Measurements from ENCODE around the gene ZNF175. TPM values are rescaled to one million over a fixed set of nuclear protein-coding genes. Genes with fewer than 3 reads are reported as not detected.

The ZNF175 gene
- total RNA-seq (10 to 100 TPM in 1 of 2 donors, 1 to 10 TPM in 1; 8.5 to 12.4 TPM), polyA plus RNA-seq (ENCODE audit: insufficient read length in 2 of 2) (10 to 100 TPM; 12.4 to 17.8 TPM)
- long read RNA-seq, donor 1, full-length matches to known transcripts, result 4 of 4 reads
- long read RNA-seq, donor 1, partial matches to known transcripts, result 0 of 4 reads
- long read RNA-seq, donor 1, other reads (novel, unspliced or antisense), result 0 of 4 reads
- long read RNA-seq, donor 2, full-length matches to known transcripts, result 1 of 1 reads
- long read RNA-seq, donor 2, partial matches to known transcripts, result 0 of 1 reads
- long read RNA-seq, donor 2, other reads (novel, unspliced or antisense), result 0 of 1 reads
- long read RNA-seq, donor 3, partial matches to known transcripts, result 0 of 1 reads
- long read RNA-seq, donor 3, other reads (novel, unspliced or antisense), result 0 of 1 reads
- long read RNA-seq, donor 4, full-length matches to known transcripts, result 2 of 2 reads
- long read RNA-seq, donor 4, partial matches to known transcripts, result 0 of 2 reads
- long read RNA-seq, donor 4, other reads (novel, unspliced or antisense), result 0 of 2 reads

DNA sequence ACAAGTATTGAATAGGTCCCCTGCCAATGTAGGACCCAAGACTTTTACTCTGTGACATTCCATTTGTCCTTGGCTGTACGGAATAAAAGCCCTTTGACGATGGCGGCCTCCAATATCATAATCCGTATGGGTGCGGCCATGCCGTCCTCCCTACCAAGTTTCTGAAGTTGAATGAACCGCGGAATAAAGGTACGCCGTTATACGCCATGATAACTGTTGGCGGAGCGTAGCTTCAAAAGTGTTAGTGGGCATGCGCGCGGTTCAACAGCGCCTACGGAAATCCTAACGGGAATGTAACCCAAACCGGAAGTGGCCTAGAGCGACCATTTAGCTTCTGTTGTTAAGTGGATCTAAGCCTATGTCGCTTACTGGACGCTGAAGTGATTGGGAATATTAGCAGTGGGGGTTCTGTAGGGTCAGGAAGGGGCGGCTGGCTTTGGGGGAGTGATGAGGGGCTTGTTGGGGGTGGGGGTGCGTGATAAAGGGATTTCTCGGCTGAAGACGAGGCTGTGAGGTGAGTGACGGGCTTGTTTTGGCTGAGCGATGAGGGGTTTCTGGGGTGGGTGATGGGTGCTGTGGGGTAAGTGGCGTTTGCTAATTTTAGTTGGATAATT is at the start of gene ZNF175:
TSS of gene ZNF175 (plus strand) at position 322 of the 614 bp plus-strand sequence. CDS start 2,047 bp downstream, outside the sequence.
- no peak within 1 kb of the TSS for H3K27ac ChIP-seq (ENCODE audit: low read depth, low read length)
- no peaks in the 10 kb centered on the region for H3K9me3 ChIP-seq (ENCODE audit: control insufficient read depth, insufficient read depth, low read length)
- H3K36me3 ChIP-seq (ENCODE audit: control insufficient read depth, insufficient read depth, low read length), result peaks cover 18% of the 10 kb centered on the region
- 0% methylated on average over 26 of the region's 30 CpGs for WGBS (ENCODE audit: insufficient coverage)
- H3K27me3 ChIP-seq (ENCODE audit: control insufficient read depth, insufficient read depth, low read length), result peaks cover 7% of the 10 kb centered on the region
- H3K4me1 ChIP-seq (ENCODE audit: control insufficient read depth, insufficient read depth, low read length), result peaks cover 5% of the 10 kb centered on the region
- DNase-seq (ENCODE audit: low read depth in 4 of 6, low spot score in 6 of 6), result peak; percentile 96 to 100 (median 98)
- peak within 1 kb of the TSS; percentile 64 for H3K4me3 ChIP-seq (ENCODE audit: low read depth, low read length)

DNA sequence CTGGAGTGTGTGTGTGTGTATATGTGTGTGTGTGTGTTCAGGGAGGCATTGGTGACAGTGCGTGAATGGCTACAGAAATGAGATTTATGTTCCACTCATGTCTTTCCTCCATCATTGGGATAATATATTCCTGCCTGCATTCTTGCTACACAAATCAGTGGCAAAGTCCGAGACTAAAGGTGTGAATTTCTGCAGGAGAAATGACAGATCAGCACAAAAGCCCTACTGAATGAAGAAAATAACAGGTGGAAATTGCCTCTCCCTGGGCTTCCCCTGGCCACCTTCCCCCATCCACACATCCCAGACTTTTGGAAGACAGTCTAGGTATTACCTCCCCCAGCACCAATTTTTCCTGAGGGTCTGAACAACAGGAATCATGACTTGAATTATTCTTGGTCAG is 49.7 kb upstream of the ZNF175 start:
- H3K9me3 ChIP-seq (ENCODE audit: control insufficient read depth, insufficient read depth, low read length), result no peaks in the 10 kb centered on the region
- no peak overlapping the region for H3K4me3 ChIP-seq (ENCODE audit: low read depth, low read length)
- WGBS (ENCODE audit: insufficient coverage), result no CpG with 5 or more reads among the region's 2 CpGs
- H3K4me1 ChIP-seq (ENCODE audit: control insufficient read depth, insufficient read depth, low read length), result no peaks in the 10 kb centered on the region
- no peaks in the 10 kb centered on the region for H3K36me3 ChIP-seq (ENCODE audit: control insufficient read depth, insufficient read depth, low read length)
- H3K27ac ChIP-seq (ENCODE audit: low read depth, low read length), result no peak overlapping the region
- H3K27me3 ChIP-seq (ENCODE audit: control insufficient read depth, insufficient read depth, low read length), result peaks cover 3% of the 10 kb centered on the region
- DNase-seq (ENCODE audit: low read depth in 4 of 6, low spot score in 6 of 6), result no peak

DNA sequence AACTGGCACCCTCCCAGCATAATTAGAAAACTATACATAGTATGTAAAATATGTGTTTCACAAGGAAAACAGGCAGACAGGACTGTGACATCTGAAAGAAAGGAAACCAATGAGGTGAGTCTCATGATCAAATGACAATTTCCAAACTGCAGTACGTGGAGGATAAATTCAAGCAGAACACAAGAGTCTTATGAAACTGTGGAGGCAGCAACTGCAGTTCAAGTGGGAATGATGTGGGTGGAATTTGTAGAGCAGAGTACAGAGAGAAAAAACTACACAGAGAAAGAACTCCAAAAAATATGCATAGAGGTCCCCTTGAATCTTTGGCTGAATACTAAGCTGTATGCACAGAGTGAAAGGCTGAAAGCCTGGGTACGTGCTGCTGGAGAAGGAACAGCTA is 49.3 kb upstream of the ZNF175 start:
- Histone ChIP-seq H3K4me1 (ENCODE audit: control insufficient read depth, insufficient read depth, low read length) (no peaks in the 10 kb centered on the region), H3K4me3 (ENCODE audit: low read depth, low read length) (no peak overlapping the region), H3K27me3 (ENCODE audit: control insufficient read depth, insufficient read depth, low read length) (peaks cover 3% of the 10 kb centered on the region), H3K9me3 (ENCODE audit: control insufficient read depth, insufficient read depth, low read length) (no peaks in the 10 kb centered on the region), H3K27ac (ENCODE audit: low read depth, low read length) (no peak overlapping the region), H3K36me3 (ENCODE audit: control insufficient read depth, insufficient read depth, low read length) (no peaks in the 10 kb centered on the region)
- no peak for DNase-seq (ENCODE audit: low read depth in 4 of 6, low spot score in 6 of 6)
- no CpG with 5 or more reads among the region's 2 CpGs for WGBS (ENCODE audit: insufficient coverage)

DNA sequence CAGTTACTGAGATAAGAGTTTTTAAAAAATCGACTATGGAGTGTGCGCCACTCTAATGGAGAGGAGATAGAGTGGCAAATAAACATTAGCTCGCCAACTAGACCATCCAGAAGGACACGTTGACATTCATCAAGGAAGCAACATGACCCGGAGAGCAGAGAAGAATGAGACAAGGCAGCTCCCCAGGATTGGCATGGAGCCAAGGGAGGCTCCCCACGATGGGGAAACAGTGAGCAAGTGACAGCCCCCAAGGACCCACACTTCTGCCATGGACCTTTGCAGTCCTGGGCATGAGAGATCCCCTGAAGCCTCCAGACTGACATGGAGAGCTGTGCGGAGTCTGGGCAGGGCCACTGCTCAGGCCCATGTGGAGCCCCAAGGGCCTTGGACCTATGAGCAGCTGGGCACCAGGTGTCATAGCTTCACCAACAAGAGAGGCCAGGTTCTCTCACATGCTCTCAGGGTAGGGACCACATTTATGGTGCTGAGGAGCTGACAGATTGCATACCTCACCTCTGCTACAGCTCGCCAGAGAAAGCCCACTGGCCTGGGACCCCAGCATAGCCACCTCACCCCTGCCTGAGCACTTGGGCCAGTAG is 46.3 kb upstream of the ZNF175 start:
- H3K27ac ChIP-seq (ENCODE audit: low read depth, low read length), result no peak overlapping the region
- H3K36me3 ChIP-seq (ENCODE audit: control insufficient read depth, insufficient read depth, low read length), result no peaks in the 10 kb centered on the region
- no peak overlapping the region for H3K4me3 ChIP-seq (ENCODE audit: low read depth, low read length)
- 69% methylated on average over 6 of the region's 8 CpGs for WGBS (ENCODE audit: insufficient coverage)
- H3K4me1 ChIP-seq (ENCODE audit: control insufficient read depth, insufficient read depth, low read length), result no peaks in the 10 kb centered on the region
- DNase-seq (ENCODE audit: low read depth in 4 of 6, low spot score in 6 of 6), result no peak
- peaks cover 7% of the 10 kb centered on the region for H3K27me3 ChIP-seq (ENCODE audit: control insufficient read depth, insufficient read depth, low read length)
- H3K9me3 ChIP-seq (ENCODE audit: control insufficient read depth, insufficient read depth, low read length), result no peaks in the 10 kb centered on the region

DNA sequence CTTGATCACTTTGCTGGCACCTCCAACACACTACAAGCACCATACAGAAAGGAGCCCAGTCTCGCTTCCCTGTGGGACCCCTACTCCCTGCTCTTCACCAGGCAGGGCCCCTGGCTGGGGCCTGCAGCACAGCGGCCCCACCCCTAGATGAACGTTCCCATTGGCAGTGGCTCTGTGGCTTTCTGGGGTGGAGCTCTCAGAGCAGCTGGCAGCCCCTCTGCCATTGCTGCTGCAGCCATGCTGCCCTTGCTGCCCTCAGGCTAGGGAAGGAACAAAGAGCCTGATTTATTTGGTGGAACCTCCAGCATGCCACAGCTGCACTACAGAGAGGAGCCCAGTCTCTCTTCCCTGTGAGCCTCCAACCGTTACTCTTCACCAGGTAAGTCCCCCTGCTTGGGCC is 45.4 kb upstream of the ZNF175 start:
- peaks cover 12% of the 10 kb centered on the region for H3K27me3 ChIP-seq (ENCODE audit: control insufficient read depth, insufficient read depth, low read length)
- no peaks in the 10 kb centered on the region for H3K4me1 ChIP-seq (ENCODE audit: control insufficient read depth, insufficient read depth, low read length)
- WGBS (ENCODE audit: insufficient coverage), result 63% methylated on average over 4 of the region's 4 CpGs
- DNase-seq (ENCODE audit: low read depth in 4 of 6, low spot score in 6 of 6), result no peak
- H3K27ac ChIP-seq (ENCODE audit: low read depth, low read length), result no peak overlapping the region
- no peak overlapping the region for H3K4me3 ChIP-seq (ENCODE audit: low read depth, low read length)
- no peaks in the 10 kb centered on the region for H3K36me3 ChIP-seq (ENCODE audit: control insufficient read depth, insufficient read depth, low read length)
- H3K9me3 ChIP-seq (ENCODE audit: control insufficient read depth, insufficient read depth, low read length), result no peaks in the 10 kb centered on the region

DNA sequence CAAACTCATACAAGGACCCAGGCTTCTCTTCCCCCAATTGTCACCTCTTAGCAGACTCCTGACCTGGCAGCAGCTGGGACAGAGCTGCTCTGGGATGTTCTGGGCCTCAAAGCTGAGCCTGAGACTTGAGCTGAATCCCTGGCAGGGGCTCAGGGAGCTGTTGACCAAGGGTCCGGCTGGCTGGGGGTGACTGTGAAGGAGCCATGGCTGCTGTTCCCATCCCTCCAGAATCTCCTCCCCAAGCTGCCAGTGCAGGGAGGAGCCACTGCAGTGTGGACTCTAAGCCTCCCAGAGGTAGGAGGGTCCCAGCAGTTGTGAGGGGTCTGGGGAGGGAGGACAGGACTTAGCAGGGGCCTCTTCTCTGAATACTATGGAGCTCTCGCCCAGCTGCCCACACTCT is 41.8 kb upstream of the ZNF175 start:
- WGBS (ENCODE audit: insufficient coverage), result 50% methylated on average over 1 of the region's 2 CpGs
- no peaks in the 10 kb centered on the region for H3K9me3 ChIP-seq (ENCODE audit: control insufficient read depth, insufficient read depth, low read length)
- no peak overlapping the region for H3K27ac ChIP-seq (ENCODE audit: low read depth, low read length)
- no peak for DNase-seq (ENCODE audit: low read depth in 4 of 6, low spot score in 6 of 6)
- no peak overlapping the region for H3K4me3 ChIP-seq (ENCODE audit: low read depth, low read length)
- H3K27me3 ChIP-seq (ENCODE audit: control insufficient read depth, insufficient read depth, low read length), result peaks cover 23% of the 10 kb centered on the region
- no peaks in the 10 kb centered on the region for H3K36me3 ChIP-seq (ENCODE audit: control insufficient read depth, insufficient read depth, low read length)
- H3K4me1 ChIP-seq (ENCODE audit: control insufficient read depth, insufficient read depth, low read length), result no peaks in the 10 kb centered on the region

DNA sequence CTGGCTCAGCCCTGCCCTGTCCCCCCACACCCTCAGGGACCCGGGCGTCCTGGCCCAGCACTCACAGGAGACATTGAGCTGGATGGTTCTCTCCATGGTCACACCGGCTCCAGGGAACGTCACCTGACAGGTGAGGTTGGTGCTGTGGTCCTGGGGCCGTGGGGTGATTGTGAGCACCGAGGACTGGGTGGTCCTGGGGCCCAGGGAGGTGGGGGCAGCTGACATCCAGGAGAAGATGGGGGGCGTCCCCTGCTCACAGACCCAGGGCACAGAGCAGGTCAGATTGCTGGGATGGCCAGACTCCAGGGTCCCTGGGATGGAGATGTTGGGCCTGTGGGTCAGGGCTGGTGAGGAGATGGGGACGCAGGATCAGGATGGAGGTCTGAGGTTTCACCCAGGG is 40.5 kb upstream of the ZNF175 start:
- peaks cover 23% of the 10 kb centered on the region for H3K27me3 ChIP-seq (ENCODE audit: control insufficient read depth, insufficient read depth, low read length)
- no peak overlapping the region for H3K4me3 ChIP-seq (ENCODE audit: low read depth, low read length)
- 82% methylated on average over 6 of the region's 8 CpGs for WGBS (ENCODE audit: insufficient coverage)
- H3K27ac ChIP-seq (ENCODE audit: low read depth, low read length), result no peak overlapping the region
- no peaks in the 10 kb centered on the region for H3K4me1 ChIP-seq (ENCODE audit: control insufficient read depth, insufficient read depth, low read length)
- no peaks in the 10 kb centered on the region for H3K9me3 ChIP-seq (ENCODE audit: control insufficient read depth, insufficient read depth, low read length)
- DNase-seq (ENCODE audit: low read depth in 4 of 6, low spot score in 6 of 6), result no peak
- no peaks in the 10 kb centered on the region for H3K36me3 ChIP-seq (ENCODE audit: control insufficient read depth, insufficient read depth, low read length)

DNA sequence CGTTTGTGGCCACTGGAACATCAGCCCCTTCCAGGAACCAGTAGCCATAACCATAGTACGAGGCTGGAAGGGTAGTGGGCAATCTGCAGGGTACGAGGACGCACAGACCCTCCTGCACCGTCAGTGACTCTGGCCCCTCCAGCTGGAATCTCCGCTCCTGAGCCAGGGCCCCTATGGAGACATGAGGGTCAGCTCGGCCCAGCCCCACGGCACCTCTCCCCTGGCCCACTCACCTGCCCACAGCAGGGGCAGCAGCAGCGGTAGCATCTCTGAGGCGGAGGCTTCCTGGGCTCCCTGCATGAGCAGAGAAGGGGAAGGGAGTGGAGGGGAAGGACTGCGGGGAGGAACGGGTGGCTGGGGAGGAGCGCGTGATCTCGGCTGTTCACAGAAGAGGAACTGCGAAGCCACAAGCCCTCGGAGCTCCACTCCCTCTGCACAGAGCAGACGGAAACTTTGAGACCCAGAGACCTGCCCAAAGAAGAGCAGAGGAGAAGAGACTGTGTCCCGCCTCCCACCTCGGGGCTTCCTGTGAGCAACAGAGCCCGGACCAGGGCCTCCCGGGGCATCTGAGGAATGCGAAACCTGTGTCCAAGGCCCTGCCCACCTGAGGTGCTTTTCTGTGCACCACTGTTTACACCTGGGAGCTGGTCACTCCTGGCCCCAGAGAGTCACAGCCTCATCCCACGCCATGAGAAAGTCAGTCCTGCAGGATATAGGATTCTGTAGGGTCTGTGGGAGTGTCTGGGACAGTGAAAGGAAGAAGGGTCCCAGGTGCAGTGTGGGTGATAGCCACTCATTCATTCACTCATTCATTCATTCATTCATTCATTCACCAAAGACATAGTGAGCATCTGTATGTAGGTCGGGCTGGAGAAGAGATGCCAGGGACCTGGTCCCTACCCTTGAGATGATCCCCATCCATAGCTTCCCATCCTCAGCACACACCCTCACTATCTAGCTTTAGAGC is 39.5 kb upstream of the ZNF175 start, which contains the start of gene SIGLEC6:
TSS of gene SIGLEC6 (minus strand) at position 322 of the 967 bp plus-strand sequence. CDS start at position 300, 22 bp downstream.
- Histone ChIP-seq H3K36me3 (ENCODE audit: control insufficient read depth, insufficient read depth, low read length) (no peaks in the 10 kb centered on the region), H3K27ac (ENCODE audit: low read depth, low read length) (no peak within 1 kb of the TSS), H3K4me3 (ENCODE audit: low read depth, low read length) (no peak within 1 kb of the TSS), H3K9me3 (ENCODE audit: control insufficient read depth, insufficient read depth, low read length) (no peaks in the 10 kb centered on the region), H3K27me3 (ENCODE audit: control insufficient read depth, insufficient read depth, low read length) (peaks cover 23% of the 10 kb centered on the region), H3K4me1 (ENCODE audit: control insufficient read depth, insufficient read depth, low read length) (no peaks in the 10 kb centered on the region)
- WGBS (ENCODE audit: insufficient coverage), result 26% methylated on average over 22 of the region's 25 CpGs
- peak in 1 of 6 donors; percentile 13 for DNase-seq (ENCODE audit: low read depth in 4 of 6, low spot score in 6 of 6)

DNA sequence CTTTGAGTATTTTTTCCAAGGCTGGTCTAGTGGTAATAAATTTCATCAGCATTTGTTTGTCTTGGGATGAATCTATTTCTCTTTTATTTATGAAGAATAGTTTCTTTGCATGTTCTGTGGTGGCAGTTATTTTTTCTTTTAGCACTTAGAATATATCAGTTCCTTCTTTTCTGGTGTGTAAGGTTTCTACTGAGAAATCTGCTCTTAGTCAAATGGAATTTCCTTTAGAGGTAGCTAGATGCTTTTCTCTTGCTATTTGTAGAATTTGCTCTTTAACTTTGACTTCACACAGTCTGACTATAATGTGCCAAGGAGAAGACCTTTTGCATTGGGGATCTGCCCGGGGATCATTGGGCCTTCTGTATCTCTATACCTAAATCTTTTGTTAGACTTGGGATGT is 35.5 kb upstream of the ZNF175 start:
- Histone ChIP-seq H3K36me3 (ENCODE audit: control insufficient read depth, insufficient read depth, low read length) (no peaks in the 10 kb centered on the region), H3K9me3 (ENCODE audit: control insufficient read depth, insufficient read depth, low read length) (no peaks in the 10 kb centered on the region), H3K27me3 (ENCODE audit: control insufficient read depth, insufficient read depth, low read length) (peaks cover 22% of the 10 kb centered on the region), H3K27ac (ENCODE audit: low read depth, low read length) (no peak overlapping the region), H3K4me3 (ENCODE audit: low read depth, low read length) (no peak overlapping the region), H3K4me1 (ENCODE audit: control insufficient read depth, insufficient read depth, low read length) (no peaks in the 10 kb centered on the region)
- DNase-seq (ENCODE audit: low read depth in 4 of 6, low spot score in 6 of 6), result no peak
- WGBS (ENCODE audit: insufficient coverage), result no CpG with 5 or more reads among the region's 1 CpG

Data from spinal cord (tissue), 10 donors.